ENCODE measurements around the gene ASTN2. TPM values are rescaled to one million over a fixed set of nuclear protein-coding genes. Genes with fewer than 3 reads are reported as not detected.

Gene ASTN2
- total and polyA plus RNA-seq, 2 experiments from 2014 or later: 7.0 to 24.6 TPM

- no peak for TF ChIP-seq CTCF (conservative IDR thresholded peaks at IDR 0.05; ENCODE audit: low read depth in 2 of 2)
- TF ChIP-seq CREB1 (CRISPR knock-in tag; IDR thresholded peaks at IDR 0.05; ENCODE audit: low read depth): no peak
- TF ChIP-seq STAT1 (IDR thresholded peaks at IDR 0.05; ENCODE audit: unreplicated experiment): no peak
- no peak for TF ChIP-seq JUNB (IDR thresholded peaks at IDR 0.05; ENCODE audit: unreplicated experiment)
- no peak for TF ChIP-seq EZH2 (IDR thresholded peaks at IDR 0.05; ENCODE audit: low read depth, unreplicated experiment)
- no peak for TF ChIP-seq REST (IDR thresholded peaks at IDR 0.05; ENCODE audit: unreplicated experiment)
- no peak for TF ChIP-seq POLR2AphosphoS5 (IDR thresholded peaks at IDR 0.05; ENCODE audit: low read depth)
- no peak for TF ChIP-seq NANOG (IDR thresholded peaks at IDR 0.05; ENCODE audit: borderline replicate concordance)
- no peak for TF ChIP-seq ZNF331 (CRISPR knock-in tag; IDR thresholded peaks at IDR 0.05; ENCODE audit: low read depth)
These were observed 326.7 kb downstream of the ASTN2 start (continued) for GRCh38 chr9:117088140-117088539.

- Histone ChIP-seq H4K20me1 (replicated peaks; ENCODE audit: insufficient read depth) (no peaks in the 10 kb centered on the region), H3K27me3 (ENCODE audit: insufficient read depth) (no peaks in the 10 kb centered on the region), H2AFZ (no peak overlapping the region), H3K79me2 (replicated peaks; ENCODE audit: insufficient read depth) (no peaks in the 10 kb centered on the region), H3K9me2 (ENCODE audit: insufficient read depth) (no peaks in the 10 kb centered on the region; the same call in 1 of the 2 replicates), H3K36me3 (ENCODE audit: insufficient read depth) (no peaks in the 10 kb centered on the region), H3F3A (replicated peaks; ENCODE audit: low read depth) (no peaks in the 10 kb centered on the region), H3K4me2 (no peak overlapping the region), H3K4me1 (ENCODE audit: insufficient read depth) (peaks cover 37% of the 10 kb centered on the region), H3K27ac (ENCODE audit: low read depth) (no peak overlapping the region), H3K4me3 (no peak overlapping the region)
- Mint-ChIP-seq H3K27ac (no peak overlapping the region), H3K27me3 (ENCODE audit: insufficient read depth, low read depth, poor library complexity) (peaks cover 2% of the 10 kb centered on the region), H3K4me3 (no peak overlapping the region), H3K4me1 (peaks cover 39% of the 10 kb centered on the region), H3K36me3 (ENCODE audit: low read depth) (no peaks in the 10 kb centered on the region; the same call in 2 of the 3 replicates), H3K9me3 (no peaks in the 10 kb centered on the region)
- no peak for ATAC-seq
- no peak for DNase-seq (ENCODE audit: low spot score)
- no peak for TF ChIP-seq POLR2AphosphoS5 (IDR thresholded peaks at IDR 0.05; ENCODE audit: low read depth)
- TF ChIP-seq JUNB (IDR thresholded peaks at IDR 0.05; ENCODE audit: unreplicated experiment): no peak
- no peak for TF ChIP-seq ZNF462 (CRISPR knock-in tag; IDR thresholded peaks at IDR 0.05)
- TF ChIP-seq ZNF114 (CRISPR knock-in tag; IDR thresholded peaks at IDR 0.05): no peak
- no peak for TF ChIP-seq ETS1 (IDR thresholded peaks at IDR 0.05)
- no peak for TF ChIP-seq EZH2 (IDR thresholded peaks at IDR 0.05; ENCODE audit: low read depth, unreplicated experiment)
- TF ChIP-seq NANOG (IDR thresholded peaks at IDR 0.05; ENCODE audit: borderline replicate concordance): no peak
- no peak for TF ChIP-seq EZH2phosphoT487 (IDR thresholded peaks at IDR 0.05; ENCODE audit: unreplicated experiment)
- no peak for TF ChIP-seq STAT1 (IDR thresholded peaks at IDR 0.05; ENCODE audit: unreplicated experiment)
These were observed 330.6 kb downstream of the ASTN2 start for GRCh38 chr9:117084221-117084620.

Data from GM23338 (cell line).